Naive thymus-derived CD8-positive, alpha-beta T cell (primary cell): Measurements from ENCODE around the gene SPINK8. TPM values are rescaled to one million over a fixed set of nuclear protein-coding genes. Genes with fewer than 3 reads are reported as not detected.

Experiments used
- ATAC-seq, 2 donors: fragments of 150-1000 bp; cut with Tn5 transposase in 1 of 2; sonication (Bioruptor Pico), chemical (Tn5 transposase) in 1 of 2; 1 replicate in 1 of 2; 2 replicates in 1 of 2; pipeline ENCODE4 v1.10.0; 2021; ENCODE audit warnings: mild to moderate bottlenecking in 2 of 2, moderate library complexity in 2 of 2
- POLR2A ChIA-PET: fragments of 350-600 bp; sonication (Branson Sonifier 250); formaldehyde crosslinking; loops from one replicate; lab custom pipeline; 2021; ENCODE audit warnings: antibody characterized with exemption; lab: Charles Lee
- DNase-seq, 10 donors: peaks; one replicate each; pipeline versions ENCODE4 v3.0.0 to v3.0.0-alpha.2; 2020 to 2022
- H3K27ac Mint-ChIP-seq, 10 donors: one replicate each; pipeline ENCODE4 v1.8.0; 2020 to 2022; ENCODE audit warnings: mild to moderate bottlenecking in 10 of 10, mixed read lengths in 10 of 10, moderate library complexity in 4 of 10, inconsistent platforms in 1 of 10
- H3K27me3 Mint-ChIP-seq, 5 donors: one replicate each; pipeline ENCODE4 v1.8.0; 2021 to 2022; ENCODE audit warnings: mixed read lengths in 5 of 5
- H3K36me3 Mint-ChIP-seq, 3 donors: one replicate each; pipeline ENCODE4 v1.8.0; 2020 to 2022; ENCODE audit warnings: mixed read lengths in 3 of 3, mild to moderate bottlenecking in 2 of 3, inconsistent platforms in 1 of 3
- H3K4me1 Mint-ChIP-seq, 4 donors: one replicate each; pipeline ENCODE4 v1.8.0; 2021 to 2022; ENCODE audit warnings: mixed read lengths in 4 of 4
- H3K4me3 Mint-ChIP-seq, 10 donors: one replicate each; pipeline ENCODE4 v1.8.0; 2020 to 2022; ENCODE audit warnings: mild to moderate bottlenecking in 10 of 10, mixed read lengths in 10 of 10, moderate library complexity in 6 of 10, inconsistent platforms in 1 of 10
- H3K9me3 Mint-ChIP-seq, 9 donors: one replicate each; pipeline ENCODE4 v1.8.0; 2020 to 2022; ENCODE audit warnings: mixed read lengths in 9 of 9, mild to moderate bottlenecking in 3 of 9, inconsistent platforms in 1 of 9, moderate library complexity in 1 of 9
- polyA plus RNA-seq, 3 donors: library from polyadenylated mRNA; unstranded; fragments of 300-500 nt; fragmentation: Illumina TruSeq; gene quantifications; one replicate each; pipeline ENCODE4 v1.2.3, GENCODE V29; 2021
- total RNA-seq, 8 experiments: library from RNA in 2 of 8; stranded (reverse) in 2 of 8; gene quantifications; one replicate each; pipeline ENCODE4 v1.2.3 and lab custom pipeline; 2021 to 2026

The SPINK8 gene
- total and polyA plus RNA-seq, 5 experiments from 2014 or later = not detected

GRCh38 chr3:48306860-48307530 is 26.5 kb downstream of the SPINK8 start:
- Mint-ChIP-seq H3K4me1 (peaks cover 6 to 15% (median 9%) of the 10 kb centered on the region in 4 donors), H3K36me3 (peaks cover 0 to 5% (median 3%) of the 10 kb centered on the region in 3 donors), H3K9me3 (peaks cover 0 to 7% (median 5%) of the 10 kb centered on the region in 9 donors), H3K27me3 (peaks cover 1 to 23% (median 14%) of the 10 kb centered on the region in 5 donors), H3K27ac (peak overlapping the region in 2 of 10 donors; percentile 15 to 75), H3K4me3 (peak overlapping the region in 2 of 10 donors; percentile 14 to 41)
- no peak for DNase-seq
- ATAC-seq = no peak
- POLR2A ChIA-PET = no interaction called here

GRCh38 chr3:48306290-48306689 is 27.2 kb downstream of the SPINK8 start:
- Mint-ChIP-seq H3K27me3 (peaks cover 1 to 23% (median 14%) of the 10 kb centered on the region in 5 donors), H3K27ac (no peak overlapping the region), H3K36me3 (peaks cover 0 to 5% (median 3%) of the 10 kb centered on the region in 3 donors), H3K9me3 (peaks cover 0 to 7% (median 5%) of the 10 kb centered on the region in 9 donors), H3K4me3 (no peak overlapping the region), H3K4me1 (peaks cover 10 to 19% (median 14%) of the 10 kb centered on the region in 4 donors)
- POLR2A ChIA-PET = no interaction called here
- no peak for DNase-seq
- no peak for ATAC-seq

- Mint-ChIP-seq H3K4me3 (no peak overlapping the region), H3K27ac (no peak overlapping the region), H3K4me1 (peaks cover 11 to 22% (median 18%) of the 10 kb centered on the region in 4 donors)
These were observed 28.1 kb downstream of the SPINK8 start for GRCh38 chr3:48305396-48305795.

GRCh38 chr3:48303021-48303420 is 30.4 kb downstream of the SPINK8 start:
- peaks cover 0 to 10% (median 4%) of the 10 kb centered on the region in 5 donors for H3K27me3 Mint-ChIP-seq
- POLR2A ChIA-PET = interaction anchor here (0.5 kb wide), 1 partner anchor 9 kb away, joined by 3 read pairs; no protein-coding TSS in a partner anchor
- H3K36me3 Mint-ChIP-seq = peaks cover 3 to 5% (median 3%) of the 10 kb centered on the region in 3 donors
- ATAC-seq (no peak), DNase-seq (no peak)
- H3K9me3 Mint-ChIP-seq = peaks cover 0 to 7% (median 5%) of the 10 kb centered on the region in 9 donors
- H3K27ac Mint-ChIP-seq = peak overlapping the region in 7 of 10 donors; percentile 39 to 97 (median 81)
- peak overlapping the region in 7 of 10 donors; percentile 81 to 97 (median 94) for H3K4me3 Mint-ChIP-seq
- H3K4me1 Mint-ChIP-seq = peaks cover 23 to 38% (median 35%) of the 10 kb centered on the region in 4 donors

More at GRCh38 chr3:48305396-48305795, 28.1 kb downstream of the SPINK8 start:
- POLR2A ChIA-PET = no interaction called here
- Mint-ChIP-seq H3K9me3 (peaks cover 0 to 7% (median 5%) of the 10 kb centered on the region in 9 donors), H3K27me3 (peaks cover 1 to 23% (median 11%) of the 10 kb centered on the region in 5 donors), H3K36me3 (peaks cover 0 to 5% (median 3%) of the 10 kb centered on the region in 3 donors)
- DNase-seq (no peak), ATAC-seq (no peak)

- Mint-ChIP-seq H3K36me3 (peaks cover 5 to 15% (median 11%) of the 10 kb centered on the region in 3 donors), H3K27ac (peak overlapping the region; percentile 85 to 98 (median 94)), H3K9me3 (peaks cover 0 to 7% (median 5%) of the 10 kb centered on the region in 9 donors), H3K4me3 (peak overlapping the region; percentile 81 to 97 (median 92)), H3K27me3 (peaks cover 0 to 3% (median under 1%) of the 10 kb centered on the region in 5 donors), H3K4me1 (peaks cover 27 to 46% (median 43%) of the 10 kb centered on the region in 4 donors)
- ATAC-seq = peak; percentile 7 to 21
- POLR2A ChIA-PET = interaction anchor here (0.5 to 2.6 kb wide), 6 partner anchors 33 to 1897 kb away, joined by 3 to 20 read pairs (median 4); partner anchors contain the start of genes WDR6 and ZNF589
- DNase-seq = peak in 1 of 10 donors; percentile 2
These were observed 31.7 kb downstream of the SPINK8 start for GRCh38 chr3:48301800-48302166.

GRCh38 chr3:48301020-48301799 is 32.3 kb downstream of the SPINK8 start, which contains the start of gene NME6:
Gene NME6, minus strand, starts transcription at chr3:48301367.
- Mint-ChIP-seq H3K36me3 (peaks cover 5 to 21% (median 16%) of the 10 kb centered on the region in 3 donors), H3K27me3 (no peaks in the 10 kb centered on the region), H3K4me1 (peaks cover 27 to 50% (median 43%) of the 10 kb centered on the region in 4 donors), H3K9me3 (peaks cover 0 to 7% (median 5%) of the 10 kb centered on the region in 9 donors), H3K27ac (peak within 1 kb of the TSS; percentile 87 to 98 (median 96)), H3K4me3 (peak within 1 kb of the TSS; percentile 87 to 97 (median 92))
- DNase-seq (peak; percentile 68 to 89 (median 83)), ATAC-seq (peak; percentile 77 to 81)
- POLR2A ChIA-PET = interaction anchor here (0.6 to 2.6 kb wide), 12 partner anchors 19 to 1639 kb away, joined by 3 to 22 read pairs (median 4); partner anchors contain the start of genes CCDC51, PFKFB4, TMA7 and WDR6

- H3K36me3 Mint-ChIP-seq = peaks cover 5 to 32% (median 18%) of the 10 kb centered on the region in 3 donors
- POLR2A ChIA-PET = interaction anchor here (0.6 to 2.6 kb wide), 10 partner anchors 18 to 1640 kb away, joined by 3 to 22 read pairs (median 3); partner anchors contain the start of genes CCDC51, PFKFB4, TMA7 and ZNF589
- peak overlapping the region; percentile 87 to 97 (median 92) for H3K4me3 Mint-ChIP-seq
- peaks cover 27 to 50% (median 43%) of the 10 kb centered on the region in 4 donors for H3K4me1 Mint-ChIP-seq
- H3K27ac Mint-ChIP-seq = peak overlapping the region; percentile 87 to 98 (median 96)
- no peaks in the 10 kb centered on the region for H3K27me3 Mint-ChIP-seq
- ATAC-seq (peak; percentile 39 to 62), DNase-seq (peak in 8 of 10 donors; percentile 5 to 63 (median 41))
- peaks cover 0 to 7% (median 5%) of the 10 kb centered on the region in 9 donors for H3K9me3 Mint-ChIP-seq
These were observed 33.4 kb downstream of the SPINK8 start for GRCh38 chr3:48299746-48300712.

GRCh38 chr3:48297111-48297810 is 36.2 kb downstream of the SPINK8 start:
- Mint-ChIP-seq H3K4me3 (peak overlapping the region in 1 of 10 donors; percentile 27), H3K27ac (peak overlapping the region in 4 of 10 donors; percentile 14 to 56 (median 36)), H3K4me1 (peaks cover 23 to 42% (median 37%) of the 10 kb centered on the region in 4 donors), H3K9me3 (no peaks in the 10 kb centered on the region), H3K27me3 (no peaks in the 10 kb centered on the region), H3K36me3 (peaks cover under 1 to 59% (median 19%) of the 10 kb centered on the region in 3 donors)
- DNase-seq (no peak), ATAC-seq (no peak)
- POLR2A ChIA-PET = no interaction called here

GRCh38 chr3:48296699-48297098 is 36.8 kb downstream of the SPINK8 start:
- H3K4me3 Mint-ChIP-seq = no peak overlapping the region
- POLR2A ChIA-PET = no interaction called here
- DNase-seq (no peak), ATAC-seq (no peak)
- no peaks in the 10 kb centered on the region for H3K27me3 Mint-ChIP-seq
- no peaks in the 10 kb centered on the region for H3K9me3 Mint-ChIP-seq
- peaks cover 4 to 64% (median 22%) of the 10 kb centered on the region in 3 donors for H3K36me3 Mint-ChIP-seq
- H3K4me1 Mint-ChIP-seq = peaks cover 18 to 37% (median 33%) of the 10 kb centered on the region in 4 donors
- H3K27ac Mint-ChIP-seq = peak overlapping the region in 2 of 10 donors; percentile 6 to 56

GRCh38 chr3:48294611-48295263 is 38.7 kb downstream of the SPINK8 start:
- Mint-ChIP-seq H3K4me3 (no peak overlapping the region), H3K27me3 (no peaks in the 10 kb centered on the region), H3K9me3 (peaks cover 0 to 2% (median under 1%) of the 10 kb centered on the region in 9 donors), H3K4me1 (peaks cover 10 to 27% (median 20%) of the 10 kb centered on the region in 4 donors), H3K27ac (no peak overlapping the region), H3K36me3 (peaks cover 6 to 71% (median 29%) of the 10 kb centered on the region in 3 donors)
- POLR2A ChIA-PET = interaction anchor here (0.6 to 0.7 kb wide), 2 partner anchors 8 to 1284 kb away, joined by 3 to 6 read pairs; no protein-coding TSS in a partner anchor
- DNase-seq (no peak), ATAC-seq (no peak)
